Loucy (cell line): ENCODE measurements around the gene APMAP.

Experiments
- CTCF ChIP-seq: fragments of 200-600 bp; sonication (generic); conservative IDR thresholded peaks from 2 replicates; pipeline ENCODE4 v1.5.1; 2014; ENCODE audit warnings: mild to moderate bottlenecking, antibody characterized with exemption, low read length
- EZH2phosphoT487 ChIP-seq: fragments of 200-600 bp; IDR thresholded peaks from 2 replicates; pipeline ENCODE4 v1.6.1; 2018; ENCODE audit warnings: antibody characterized with exemption, mild to moderate bottlenecking, moderate library complexity, borderline replicate concordance

- TF ChIP-seq CTCF: no peak
- TF ChIP-seq EZH2phosphoT487: no peak
These were observed 24.2 kb downstream of the APMAP start for GRCh38 chr20:24968278-24968800.
